ENCODE data around the gene CLCA2. TPM values are rescaled to one million over a fixed set of nuclear protein-coding genes. Genes with fewer than 3 reads are reported as not detected.

CLCA2 gene
- total RNA-seq, 1 donor from 2014 or later: not detected

DNA sequence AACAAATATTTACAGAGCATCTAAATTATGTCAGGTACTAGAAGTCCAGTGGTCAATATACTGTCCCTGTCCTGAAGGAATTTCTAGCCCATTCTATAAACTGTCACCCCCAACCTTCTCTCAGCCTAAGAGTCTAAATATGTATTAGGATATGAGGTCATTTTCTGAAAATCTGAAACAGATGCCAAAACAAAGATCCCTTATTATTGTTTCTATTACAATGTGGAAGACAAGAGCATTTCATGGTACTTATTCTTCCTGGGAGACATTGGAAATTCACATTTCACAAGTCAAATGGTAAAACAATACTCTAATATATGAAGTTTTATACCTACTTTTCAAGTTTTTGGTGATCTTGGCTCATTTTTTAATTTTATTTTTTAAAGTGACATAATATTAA lies 47.3 kb downstream of the CLCA2 start:
- Histone ChIP-seq H3K9ac (no peak overlapping the region), H3K4me3 (no peak overlapping the region), H3K79me2 (ENCODE audit: low read depth) (no peaks in the 10 kb centered on the region), H3K4me2 (no peak overlapping the region), H3K4me1 (no peaks in the 10 kb centered on the region), H3K9me3 (ENCODE audit: low read depth) (no peaks in the 10 kb centered on the region), H4K20me1 (ENCODE audit: low read depth) (no peaks in the 10 kb centered on the region), H2AFZ (replicated peaks) (no peak overlapping the region), H3K36me3 (no peaks in the 10 kb centered on the region), H3K27ac (no peak overlapping the region), H3K27me3 (no peaks in the 10 kb centered on the region), H3F3A (ENCODE audit: low read depth) (no peaks in the 10 kb centered on the region)
- H3K27ac Mint-ChIP-seq: no peak overlapping the region
- H3K27me3 Mint-ChIP-seq (ENCODE audit: insufficient read depth, low read depth): no peaks in the 10 kb centered on the region
- no peaks in the 10 kb centered on the region for H3K9me3 Mint-ChIP-seq
- no peaks in the 10 kb centered on the region for H3K36me3 Mint-ChIP-seq
- no peak for DNase-seq (ENCODE audit: low spot score)
- TF ChIP-seq, protein P1, sequence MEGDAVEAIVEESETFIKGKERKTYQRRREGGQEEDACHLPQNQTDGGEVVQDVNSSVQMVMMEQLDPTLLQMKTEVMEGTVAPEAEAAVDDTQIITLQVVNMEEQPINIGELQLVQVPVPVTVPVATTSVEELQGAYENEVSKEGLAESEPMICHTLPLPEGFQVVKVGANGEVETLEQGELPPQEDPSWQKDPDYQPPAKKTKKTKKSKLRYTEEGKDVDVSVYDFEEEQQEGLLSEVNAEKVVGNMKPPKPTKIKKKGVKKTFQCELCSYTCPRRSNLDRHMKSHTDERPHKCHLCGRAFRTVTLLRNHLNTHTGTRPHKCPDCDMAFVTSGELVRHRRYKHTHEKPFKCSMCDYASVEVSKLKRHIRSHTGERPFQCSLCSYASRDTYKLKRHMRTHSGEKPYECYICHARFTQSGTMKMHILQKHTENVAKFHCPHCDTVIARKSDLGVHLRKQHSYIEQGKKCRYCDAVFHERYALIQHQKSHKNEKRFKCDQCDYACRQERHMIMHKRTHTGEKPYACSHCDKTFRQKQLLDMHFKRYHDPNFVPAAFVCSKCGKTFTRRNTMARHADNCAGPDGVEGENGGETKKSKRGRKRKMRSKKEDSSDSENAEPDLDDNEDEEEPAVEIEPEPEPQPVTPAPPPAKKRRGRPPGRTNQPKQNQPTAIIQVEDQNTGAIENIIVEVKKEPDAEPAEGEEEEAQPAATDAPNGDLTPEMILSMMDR (IDR thresholded peaks at IDR 0.05): no peak
- TF ChIP-seq EZH2 (IDR thresholded peaks at IDR 0.05) (no peak), EZH2phosphoT487 (IDR thresholded peaks at IDR 0.05) (no peak)
- H3K4me1 Mint-ChIP-seq: no peaks in the 10 kb centered on the region
- no peak overlapping the region for H3K4me3 Mint-ChIP-seq

DNA sequence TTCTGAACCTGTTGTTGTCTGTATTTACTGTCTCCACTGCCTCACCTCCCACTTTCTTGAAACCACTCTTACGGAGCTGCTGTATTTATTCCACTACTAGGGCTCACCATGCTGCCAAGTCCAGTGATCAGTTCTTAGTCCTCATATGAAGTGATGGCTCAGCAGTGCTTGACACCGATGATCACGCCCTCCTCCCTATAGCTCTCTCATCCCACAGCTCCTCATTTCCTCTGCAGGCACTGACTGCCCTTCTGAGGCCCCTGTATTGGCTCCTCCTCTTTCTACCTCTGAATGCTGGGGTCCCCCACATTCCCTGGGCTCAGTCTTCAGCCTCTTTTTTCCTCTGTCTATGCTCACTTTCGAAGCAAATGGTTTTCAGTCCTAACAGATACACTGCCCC lies 48.2 kb downstream of the CLCA2 start:
- Mint-ChIP-seq H3K4me3 (no peak overlapping the region), H3K4me1 (no peaks in the 10 kb centered on the region), H3K9me3 (no peaks in the 10 kb centered on the region), H3K27ac (no peak overlapping the region), H3K36me3 (no peaks in the 10 kb centered on the region), H3K27me3 (ENCODE audit: insufficient read depth, low read depth) (no peaks in the 10 kb centered on the region)
- H3K9me3 ChIP-seq (ENCODE audit: low read depth): no peaks in the 10 kb centered on the region
- no peaks in the 10 kb centered on the region for H3K4me1 ChIP-seq
- H3K4me3 ChIP-seq: no peak overlapping the region
- no peaks in the 10 kb centered on the region for H4K20me1 ChIP-seq (ENCODE audit: low read depth)
- H3K9ac ChIP-seq: no peak overlapping the region
- H3K27me3 ChIP-seq: no peaks in the 10 kb centered on the region
- no peaks in the 10 kb centered on the region for H3F3A ChIP-seq (ENCODE audit: low read depth)
- TF ChIP-seq, protein P1 (IDR thresholded peaks at IDR 0.05): no peak
- TF ChIP-seq EZH2phosphoT487 (IDR thresholded peaks at IDR 0.05): no peak
- TF ChIP-seq EZH2 (IDR thresholded peaks at IDR 0.05): no peak
- DNase-seq (ENCODE audit: low spot score): no peak
- no peaks in the 10 kb centered on the region for H3K36me3 ChIP-seq
- peak overlapping the region; percentile 73 for H2AFZ ChIP-seq (replicated peaks)
- no peaks in the 10 kb centered on the region for H3K79me2 ChIP-seq (ENCODE audit: low read depth)
- H3K27ac ChIP-seq: no peak overlapping the region
- no peak overlapping the region for H3K4me2 ChIP-seq

DNA sequence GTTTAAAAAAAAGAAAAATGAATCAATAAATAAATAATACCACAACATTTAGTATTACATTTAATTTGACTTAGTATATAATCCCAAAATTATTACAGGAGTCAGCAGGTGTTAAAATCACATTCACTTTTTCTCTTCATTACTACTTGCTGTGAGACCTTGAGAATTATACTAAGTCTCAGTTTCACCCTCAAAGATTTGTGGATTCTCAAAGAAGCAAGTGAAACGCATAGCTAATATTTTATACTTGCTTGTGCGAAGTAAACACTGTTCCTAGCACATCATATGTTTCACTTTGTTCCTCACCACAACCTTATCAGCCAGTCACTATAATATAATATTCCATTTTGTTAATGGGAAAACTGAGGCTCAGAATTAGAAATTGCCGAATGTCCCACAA lies 48.8 kb downstream of the CLCA2 start:
- Histone ChIP-seq H3K9me3 (ENCODE audit: low read depth) (no peaks in the 10 kb centered on the region), H3K4me1 (no peaks in the 10 kb centered on the region), H3K27me3 (no peaks in the 10 kb centered on the region), H2AFZ (replicated peaks) (no peak overlapping the region), H3F3A (ENCODE audit: low read depth) (no peaks in the 10 kb centered on the region), H3K4me3 (no peak overlapping the region), H3K79me2 (ENCODE audit: low read depth) (no peaks in the 10 kb centered on the region), H3K36me3 (no peaks in the 10 kb centered on the region), H4K20me1 (ENCODE audit: low read depth) (no peaks in the 10 kb centered on the region), H3K9ac (no peak overlapping the region), H3K4me2 (no peak overlapping the region), H3K27ac (no peak overlapping the region)
- TF ChIP-seq EZH2 (IDR thresholded peaks at IDR 0.05): no peak
- no peak for TF ChIP-seq EZH2phosphoT487 (IDR thresholded peaks at IDR 0.05)
- Mint-ChIP-seq H3K9me3 (no peaks in the 10 kb centered on the region), H3K27me3 (ENCODE audit: insufficient read depth, low read depth) (no peaks in the 10 kb centered on the region), H3K4me1 (no peaks in the 10 kb centered on the region), H3K27ac (no peak overlapping the region), H3K4me3 (no peak overlapping the region), H3K36me3 (no peaks in the 10 kb centered on the region)
- no peak for DNase-seq (ENCODE audit: low spot score)

DNA sequence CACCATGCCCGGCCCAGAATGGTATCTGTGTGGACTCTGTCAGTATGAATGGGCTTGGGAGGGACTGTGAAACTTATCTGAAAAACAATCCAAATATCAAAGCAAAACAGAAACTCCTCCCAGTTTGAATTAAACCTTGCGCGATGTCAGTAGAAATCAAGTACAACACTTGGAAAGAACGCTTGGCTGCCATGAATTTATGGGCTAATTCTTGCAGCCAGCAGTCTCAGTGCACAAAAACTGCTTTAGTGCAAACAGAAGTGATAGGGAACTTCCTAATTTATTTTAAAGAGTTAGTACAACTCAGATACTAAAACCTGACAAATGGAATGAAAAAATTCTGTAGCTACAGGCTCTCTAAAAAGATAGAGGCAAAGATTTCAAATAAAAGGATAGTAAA lies 53.3 kb downstream of the CLCA2 start:
- H2AFZ ChIP-seq (replicated peaks): no peak overlapping the region
- Mint-ChIP-seq H3K4me3 (no peak overlapping the region), H3K27me3 (ENCODE audit: insufficient read depth, low read depth) (no peaks in the 10 kb centered on the region), H3K36me3 (no peaks in the 10 kb centered on the region), H3K27ac (no peak overlapping the region), H3K9me3 (no peaks in the 10 kb centered on the region), H3K4me1 (peaks cover under 1% of the 10 kb centered on the region)
- H3K4me1 ChIP-seq: no peaks in the 10 kb centered on the region
- no peaks in the 10 kb centered on the region for H3K79me2 ChIP-seq (ENCODE audit: low read depth)
- H4K20me1 ChIP-seq (ENCODE audit: low read depth): no peaks in the 10 kb centered on the region
- no peaks in the 10 kb centered on the region for H3K27me3 ChIP-seq
- H3K27ac ChIP-seq: no peak overlapping the region
- H3K9ac ChIP-seq: no peak overlapping the region
- no peak for DNase-seq (ENCODE audit: low spot score)
- H3K36me3 ChIP-seq: no peaks in the 10 kb centered on the region
- no peak overlapping the region for H3K4me3 ChIP-seq
- H3F3A ChIP-seq (ENCODE audit: low read depth): no peaks in the 10 kb centered on the region
- H3K9me3 ChIP-seq (ENCODE audit: low read depth): no peaks in the 10 kb centered on the region
- TF ChIP-seq EZH2phosphoT487 (IDR thresholded peaks at IDR 0.05): no peak
- TF ChIP-seq, protein P1 (IDR thresholded peaks at IDR 0.05): no peak
- TF ChIP-seq EZH2 (IDR thresholded peaks at IDR 0.05): no peak
- H3K4me2 ChIP-seq: no peak overlapping the region

Measured in neural progenitor cell (in vitro differentiated cells).